HG03520 (cell line): ENCODE measurements around the gene HOXD4.
A peak's percentile ranks its signal among the peaks of the same experiment; 100 is the strongest.

Experiments
- ATAC-seq: cut with Tn5 transposase; IDR thresholded peaks from one replicate; pipeline ENCODE4 v1.9.1; 2021; ENCODE audit warnings: mild to moderate bottlenecking, moderate library complexity; ENCODE audit not compliant: unreplicated experiment

HOXD4 gene

GRCh38 chr2:176139661-176140512 is 11.5 kb upstream of the HOXD4 start:
- ATAC-seq, result no peak

DNA sequence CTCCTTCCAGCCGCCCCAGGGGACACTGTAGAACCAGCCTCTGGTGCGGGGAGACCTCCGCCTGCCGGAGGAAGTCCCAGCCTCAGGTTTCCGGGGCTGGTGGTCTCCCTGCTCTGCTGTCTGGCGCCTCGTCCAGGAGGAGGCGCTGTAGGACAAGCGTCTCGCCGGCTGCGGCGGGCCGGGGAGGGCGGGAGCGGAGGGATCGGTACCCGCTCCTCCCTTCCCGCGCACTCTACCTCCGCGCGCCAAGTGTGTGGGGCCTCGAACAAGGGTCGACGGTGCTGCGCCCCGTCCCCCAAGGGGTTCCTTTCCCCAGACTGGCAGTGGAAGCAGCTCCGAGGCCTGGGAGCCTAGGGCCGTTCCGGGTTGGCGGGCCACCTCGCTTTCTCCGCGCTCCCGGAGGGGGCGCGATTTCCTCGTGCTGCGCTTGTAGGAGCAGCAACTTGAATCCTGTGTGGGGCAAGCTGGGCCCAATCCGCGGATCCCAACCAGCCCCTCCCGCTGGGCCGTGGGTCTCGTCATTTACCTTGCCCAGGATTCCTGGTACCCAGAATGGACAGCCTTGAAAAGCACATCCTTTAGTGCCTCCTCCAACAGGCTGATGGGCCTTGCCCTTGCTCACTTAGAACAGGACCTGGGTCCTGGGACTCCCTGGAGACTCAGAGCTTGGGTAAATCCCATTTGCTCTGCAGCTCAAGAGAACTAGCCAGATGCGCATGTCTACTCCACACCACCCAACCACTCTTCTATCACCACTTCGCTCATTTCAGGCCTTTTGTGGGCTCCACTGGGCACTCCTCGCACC is 10.6 kb upstream of the HOXD4 start:
- peak; percentile 87 for ATAC-seq

GRCh38 chr2:176142281-176142680 is 9.1 kb upstream of the HOXD4 start:
- no peak for ATAC-seq

DNA sequence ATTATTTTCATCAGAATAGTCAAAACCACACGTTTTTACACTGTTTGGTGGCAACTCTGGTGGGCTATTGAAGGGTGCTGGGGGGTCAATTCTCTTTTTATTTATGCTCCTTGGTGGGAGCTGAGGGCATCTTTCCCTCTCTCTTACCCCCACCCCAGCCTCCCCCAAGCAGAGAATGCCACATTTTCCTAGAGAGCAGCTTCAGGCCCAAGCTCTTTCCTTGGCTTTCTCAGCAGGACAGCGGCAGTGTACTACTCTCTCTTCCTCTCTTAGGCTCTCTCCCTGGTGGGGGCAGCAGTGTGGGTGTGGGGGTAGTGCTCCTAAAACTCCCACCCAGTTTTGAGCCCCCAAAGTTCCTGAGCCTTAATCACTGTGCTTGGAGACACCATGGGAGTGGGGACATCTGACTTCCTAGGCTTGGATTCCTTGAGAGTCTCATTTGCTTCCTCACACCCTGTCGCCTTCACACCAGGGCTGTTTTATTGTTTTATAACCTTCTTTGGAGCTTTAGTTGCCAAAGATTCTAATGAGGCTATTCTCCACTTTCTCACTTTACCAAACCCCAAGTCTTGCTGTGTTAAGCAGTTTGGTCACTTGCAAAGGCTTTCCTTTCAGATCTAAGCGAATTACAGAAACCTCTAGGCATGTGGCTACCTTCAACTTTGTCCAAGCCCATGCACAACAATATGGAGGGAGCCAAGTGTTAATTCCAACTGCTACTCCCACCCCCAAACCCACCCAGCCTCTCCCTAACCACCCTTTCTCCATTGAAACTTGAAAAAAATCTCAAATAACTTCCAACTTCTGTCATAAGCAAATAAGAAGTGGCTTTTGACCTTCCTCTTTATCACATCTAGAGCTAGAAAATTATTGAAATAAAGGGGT is 6.0 kb upstream of the HOXD4 start:
- no peak for ATAC-seq

- no peak for ATAC-seq
Measured at GRCh38 chr2:176146101-176146500, 5.2 kb upstream of the HOXD4 start.

DNA sequence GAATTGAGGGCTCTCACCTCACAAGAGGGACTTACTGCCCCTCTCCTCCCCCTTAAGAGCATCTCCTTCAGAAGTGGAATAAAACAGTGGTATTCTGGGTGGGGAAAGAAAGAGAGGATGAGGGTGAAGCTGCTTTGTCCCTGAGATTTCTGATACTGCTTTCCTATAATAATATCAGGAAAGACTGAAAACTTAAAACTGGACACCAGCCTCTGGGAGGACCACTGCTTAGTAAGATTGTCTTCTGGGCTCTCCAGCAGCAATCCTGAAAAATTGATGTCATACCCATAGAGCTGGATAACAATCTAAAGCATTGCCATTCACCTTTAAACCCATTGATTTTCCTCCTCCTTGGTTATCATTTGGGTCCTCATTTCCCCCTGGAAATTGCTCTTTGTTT is 4.7 kb upstream of the HOXD4 start:
- ATAC-seq, result no peak

DNA sequence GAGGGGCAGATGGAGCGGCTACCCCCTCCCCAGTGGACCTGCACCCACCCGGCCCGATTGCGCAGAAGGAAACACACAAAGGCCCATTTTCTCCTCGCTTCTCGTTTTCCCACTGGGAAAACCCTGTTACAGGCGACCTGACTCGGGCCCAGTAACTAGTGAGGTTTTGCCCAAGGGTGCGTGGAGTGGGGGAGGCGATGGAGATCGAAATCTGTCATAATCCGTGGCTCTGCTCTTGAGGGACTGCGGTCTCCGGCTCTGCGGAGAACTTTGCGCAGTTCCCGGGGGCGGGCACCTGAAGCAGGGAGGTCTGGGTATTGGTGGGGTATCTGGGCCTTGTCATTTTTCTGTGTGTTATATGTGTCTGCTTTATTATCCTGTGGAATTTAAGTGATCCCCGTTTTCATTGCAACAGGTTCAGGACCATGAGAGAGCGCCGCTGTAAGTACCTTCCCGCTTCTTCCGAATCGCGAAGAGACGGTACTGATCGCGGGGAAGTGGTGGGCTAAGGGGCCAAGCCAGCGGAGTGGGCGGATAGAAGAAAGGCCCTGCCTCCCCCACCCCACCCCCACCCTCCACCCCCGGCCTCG is 4.0 kb upstream of the HOXD4 start:
- ATAC-seq, result no peak

GRCh38 chr2:176147800-176148496 is 3.4 kb upstream of the HOXD4 start:
- no peak for ATAC-seq

- ATAC-seq, result no peak
Measured at GRCh38 chr2:176148751-176149421, 2.5 kb upstream of the HOXD4 start.

DNA sequence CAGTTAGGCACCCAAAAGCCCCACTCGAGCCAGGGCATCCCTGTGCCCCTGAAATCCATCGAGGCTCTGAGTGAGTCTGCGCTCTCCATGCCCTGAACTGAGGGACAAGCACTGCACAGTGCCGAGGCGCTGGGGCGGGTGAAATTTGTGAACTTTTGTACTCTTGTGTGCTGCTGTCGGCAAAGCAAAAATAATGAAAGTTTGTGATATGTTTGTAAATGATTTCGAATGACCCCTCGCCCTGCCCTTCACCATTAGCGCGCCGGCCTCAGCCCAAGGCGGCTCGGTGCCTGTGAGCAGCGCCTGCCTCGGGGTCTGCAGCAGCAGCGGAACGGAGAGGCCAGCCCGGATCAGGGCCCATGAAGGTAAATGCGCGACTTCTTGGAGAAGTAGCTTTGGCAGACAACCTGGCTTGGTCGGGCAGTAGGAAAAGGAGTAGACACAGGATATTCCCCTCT is 1.8 kb upstream of the HOXD4 start:
- ATAC-seq, result no peak

- no peak for ATAC-seq
Measured at GRCh38 chr2:176149939-176150583, 1.3 kb upstream of the HOXD4 start.

DNA sequence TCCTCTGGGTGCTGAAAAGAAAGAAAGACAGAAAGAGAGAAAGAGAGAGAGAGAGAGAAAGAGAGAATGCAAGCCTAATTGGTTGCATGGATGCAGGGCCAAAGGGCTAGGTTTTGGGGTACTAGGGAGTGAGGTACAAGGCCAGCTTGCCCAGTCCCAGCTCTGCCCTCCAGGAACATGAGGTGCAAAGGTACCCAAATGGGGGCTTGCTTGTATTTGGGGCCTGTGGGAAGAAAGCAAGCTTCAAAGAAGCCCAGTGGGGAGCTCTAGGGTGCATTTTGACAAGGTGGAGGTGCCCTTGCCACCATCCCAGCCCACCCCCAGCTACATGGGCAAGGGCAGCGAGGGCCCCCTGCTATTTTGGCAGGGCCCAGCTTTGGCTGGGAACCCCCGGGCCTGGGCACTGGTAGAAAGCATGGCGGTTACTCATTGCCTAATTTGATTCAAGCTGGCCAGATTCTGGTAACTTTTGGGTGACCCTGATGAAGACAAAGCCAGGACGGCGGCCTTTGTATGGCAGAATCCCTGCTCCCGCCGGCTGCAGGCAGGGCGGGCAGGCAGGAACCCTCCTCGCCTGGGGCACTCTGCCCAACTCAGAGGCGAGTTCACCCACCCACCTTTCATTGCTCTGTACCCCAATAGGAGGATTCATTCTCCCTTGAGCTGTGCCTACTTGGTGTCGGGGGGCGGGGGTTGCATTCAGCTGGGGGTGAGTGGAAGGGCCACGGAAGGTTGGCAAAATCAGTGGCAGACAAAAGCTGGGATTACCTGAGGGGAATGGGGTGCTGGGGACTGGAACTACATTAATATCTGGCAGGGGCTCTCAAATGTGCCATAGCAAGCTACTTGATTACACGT is 537 bp upstream of the HOXD4 start:
- ATAC-seq, result no peak

DNA sequence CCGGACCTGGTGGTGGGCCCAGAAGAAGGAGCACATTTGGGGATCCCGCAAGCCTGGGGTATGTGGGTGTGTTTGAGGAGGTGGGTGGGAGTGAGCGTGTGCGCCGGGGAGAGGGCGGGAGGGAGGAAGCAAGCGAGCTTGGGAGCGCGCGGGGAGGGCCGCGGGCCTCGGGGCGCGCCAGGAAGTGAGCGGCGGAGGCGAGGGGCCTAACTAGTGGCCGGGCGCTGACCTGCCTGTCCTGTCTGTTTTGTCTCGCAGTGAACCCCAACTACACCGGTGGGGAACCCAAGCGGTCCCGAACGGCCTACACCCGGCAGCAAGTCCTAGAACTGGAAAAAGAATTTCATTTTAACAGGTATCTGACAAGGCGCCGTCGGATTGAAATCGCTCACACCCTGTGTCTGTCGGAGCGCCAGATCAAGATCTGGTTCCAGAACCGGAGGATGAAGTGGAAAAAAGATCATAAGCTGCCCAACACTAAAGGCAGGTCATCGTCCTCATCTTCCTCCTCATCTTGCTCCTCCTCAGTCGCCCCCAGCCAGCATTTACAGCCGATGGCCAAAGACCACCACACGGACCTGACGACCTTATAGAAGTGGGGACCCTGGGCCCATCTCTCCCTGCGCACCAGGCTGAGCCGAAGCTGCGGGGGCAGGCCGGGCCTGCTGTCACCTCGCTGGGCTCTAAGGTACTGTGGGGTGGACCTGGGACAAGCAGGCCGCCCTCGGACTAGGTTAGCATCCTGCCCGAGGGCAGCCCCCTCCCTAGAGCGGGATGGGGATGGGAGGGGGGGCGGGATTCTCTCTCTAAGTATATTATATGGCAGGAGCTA is 1.2 kb downstream of the HOXD4 start:
- no peak for ATAC-seq

DNA sequence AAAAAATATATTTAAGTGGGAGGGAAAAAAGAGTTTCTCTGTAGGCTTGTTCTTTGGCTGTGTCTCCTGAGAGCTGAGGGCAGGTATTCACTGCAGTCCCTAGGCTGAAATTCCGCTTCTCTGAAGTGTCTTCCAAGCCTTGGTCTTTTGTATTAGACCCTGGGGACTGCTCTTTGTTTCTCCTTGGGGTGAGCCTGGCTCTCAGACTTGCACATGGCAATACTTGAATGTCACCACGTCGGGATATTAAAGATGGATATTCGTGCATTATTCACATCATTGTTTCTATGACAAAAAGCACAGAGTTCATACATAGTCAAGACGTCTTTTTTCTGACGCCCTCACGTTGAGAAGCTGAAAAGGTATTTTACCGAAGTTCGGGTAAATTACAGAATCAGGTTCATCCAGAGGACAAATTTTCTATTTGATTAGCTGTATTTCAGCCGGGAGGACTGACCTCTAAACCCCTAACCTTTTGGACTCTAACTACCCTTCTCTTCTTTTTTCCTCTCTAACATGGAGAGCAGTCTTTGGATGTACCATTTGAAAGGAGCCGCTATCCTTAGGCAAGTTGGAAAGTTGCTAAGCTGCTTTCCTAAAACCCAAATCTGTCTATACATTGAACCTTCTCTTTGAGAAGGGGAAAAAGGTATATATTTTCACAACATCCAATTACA is 3.4 kb downstream of the HOXD4 start:
- ATAC-seq, result no peak

DNA sequence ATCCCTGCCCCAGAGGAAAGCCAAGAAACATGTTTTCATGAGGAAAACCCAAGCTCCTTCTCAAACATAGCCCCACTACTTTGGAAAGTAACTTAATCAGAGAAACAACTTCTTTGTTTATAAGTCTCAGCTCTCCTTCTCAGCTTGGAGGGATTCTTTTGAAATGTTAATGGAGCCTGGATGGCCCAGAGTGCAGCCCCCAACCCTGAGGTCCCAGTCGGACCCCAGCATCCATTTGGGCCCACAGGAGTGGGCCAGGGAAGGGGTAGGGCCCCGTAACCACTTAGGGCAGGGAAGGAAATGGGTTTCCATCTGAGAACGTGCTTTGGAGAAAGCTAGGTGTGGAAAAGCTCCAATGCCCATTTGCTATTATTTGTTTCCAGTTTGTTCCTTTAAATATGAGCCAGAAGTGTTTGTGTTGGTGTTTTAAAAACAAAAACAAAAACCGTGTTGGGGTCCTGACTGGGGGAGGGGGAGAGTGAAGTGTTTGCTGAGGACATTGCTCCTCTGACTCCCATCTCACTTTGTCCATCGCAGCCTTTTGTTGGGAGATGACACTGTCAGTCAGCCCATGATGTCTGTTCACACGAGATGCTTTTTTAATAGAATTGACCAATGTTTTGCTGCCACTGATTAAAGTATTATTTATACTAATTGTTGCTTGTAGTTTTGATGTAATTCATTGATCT is 4.2 kb downstream of the HOXD4 start:
- ATAC-seq, result no peak

DNA sequence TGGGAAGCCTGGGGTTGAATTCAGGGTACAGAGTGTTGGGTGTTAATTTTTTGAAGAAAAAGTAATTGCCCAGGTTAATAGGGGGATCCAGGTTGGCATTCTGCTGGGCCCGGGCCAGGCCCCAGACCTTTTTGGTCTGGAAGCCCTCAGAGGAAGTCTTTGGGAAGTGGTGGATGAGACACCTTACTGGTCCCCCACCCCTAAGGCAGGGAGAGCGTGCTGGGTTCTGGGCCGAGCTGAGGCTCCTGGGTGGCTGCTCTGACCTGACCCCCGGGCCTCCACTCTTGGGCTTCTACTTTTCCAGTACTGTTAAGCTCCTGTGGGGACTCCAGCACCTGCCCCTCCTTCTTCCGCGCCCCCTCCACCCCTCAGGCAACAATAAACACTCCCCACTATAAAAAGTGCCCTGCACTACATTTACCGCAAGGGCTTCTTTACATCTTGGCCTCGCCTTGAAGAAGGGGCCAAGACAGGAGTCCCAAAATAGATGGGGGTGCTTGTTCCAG is 5.0 kb downstream of the HOXD4 start:
- no peak for ATAC-seq
